OCI-LY3 (cell line): ENCODE results near the gene PHACTR3.
"Not testable (repeated sequence)": the region's sequence is repeated elsewhere in the genome, so short reads cannot be mapped to it uniquely, and the experiment has no call there.

Experiments used
- H2AFZ ChIP-seq: fragments of 200-600, 300-600 bp; shearing (Covaris generic); 2 replicates; pipeline ENCODE4 v1.6.0; 2014; ENCODE audit warnings: antibody characterized with exemption, low read depth, low read length
- H3K27ac ChIP-seq: fragments of 200-600, 300-600 bp; sonication (generic); 2 replicates; pipeline ENCODE4 v1.5.1; 2014; ENCODE audit warnings: mild to moderate bottlenecking, low read length, moderate library complexity, mixed read lengths
- H3K27me3 ChIP-seq: fragments of 200-600, 300-600 bp; sonication (generic); 2 replicates; pipeline ENCODE4 v1.6.1; 2014; ENCODE audit warnings: low read depth, low read length, mixed read lengths
- H3K36me3 ChIP-seq: fragments of 200-600, 300-600 bp; sonication (generic); replicated peaks from 2 replicates; pipeline ENCODE3; 2014; ENCODE audit warnings: low read depth, low read length, mixed read lengths
- H3K4me1 ChIP-seq: fragments of 300-600, 200-600 bp; sonication (generic); 2 replicates; pipeline ENCODE4 v1.6.1; 2014; ENCODE audit warnings: low read length, mixed read lengths
- H3K4me2 ChIP-seq: fragments of 200-600, 300-600 bp; sonication (generic); 2 replicates; pipeline ENCODE4 v1.6.1; 2014; ENCODE audit warnings: low read length, mixed read lengths
- H3K4me3 ChIP-seq: fragments of 300-600, 200-600 bp; sonication (generic); 2 replicates; pipeline ENCODE4 v1.5.1; 2014; ENCODE audit warnings: antibody characterized with exemption, mild to moderate bottlenecking, low read length, moderate library complexity
- H3K79me2 ChIP-seq: fragments of 300-600, 200-600 bp; shearing (Covaris generic); 2 replicates; pipeline ENCODE4 v1.6.1; 2014; ENCODE audit warnings: mild to moderate bottlenecking, low read length, mixed read lengths
- H3K9ac ChIP-seq: fragments of 300-600, 200-600 bp; shearing (Covaris generic); 2 replicates; pipeline ENCODE4 v1.6.0; 2014; ENCODE audit warnings: mild to moderate bottlenecking, low read length, moderate library complexity
- H3K9me3 ChIP-seq: fragments of 200-600, 300-600 bp; shearing (Covaris generic); 2 replicates; pipeline ENCODE4 v1.6.1; 2014; ENCODE audit warnings: low read length, mixed read lengths; ENCODE audit not compliant: insufficient read depth
- H4K20me1 ChIP-seq: fragments of 200-600, 300-600 bp; sonication (generic); 2 replicates; pipeline ENCODE4 v1.6.1; 2016; ENCODE audit warnings: low read length, mixed read lengths; ENCODE audit not compliant: insufficient read depth
- CTCF ChIP-seq: fragments of 200-600, 300-600 bp; sonication (generic); IDR thresholded peaks from 2 replicates; pipeline ENCODE4 v1.5.1; 2014; ENCODE audit warnings: antibody characterized with exemption, low read length, low read depth
- EZH2phosphoT487 ChIP-seq: fragments of 200-600 bp; shearing (Covaris generic); IDR thresholded peaks from 2 replicates; pipeline ENCODE4 v1.6.1; 2018; ENCODE audit warnings: antibody characterized with exemption, mixed run types, low read depth

PHACTR3 gene

GRCh38 chr20:59618131-59618530 lies 13.8 kb downstream of the PHACTR3 start:
- Histone ChIP-seq H2AFZ (no peak overlapping the region), H3K79me2 (no peaks in the 10 kb centered on the region), H3K4me3 (no peak overlapping the region), H3K4me1 (no peaks in the 10 kb centered on the region), H3K27me3 (peaks cover 59% of the 10 kb centered on the region), H3K4me2 (no peak overlapping the region), H3K36me3 (no peaks in the 10 kb centered on the region), H4K20me1 (no peaks in the 10 kb centered on the region), H3K27ac (no peak overlapping the region), H3K9ac (no peak overlapping the region), H3K9me3 (no peaks in the 10 kb centered on the region)
- TF ChIP-seq CTCF: no peak

GRCh38 chr20:59618585-59618984 lies 14.2 kb downstream of the PHACTR3 start:
- not testable (repeated sequence) for H3K9me3 ChIP-seq, H3K27ac ChIP-seq, H4K20me1 ChIP-seq, H3K36me3 ChIP-seq, H3K79me2 ChIP-seq, H3K4me1 ChIP-seq, H3K4me2 ChIP-seq, H3K9ac ChIP-seq, H3K4me3 ChIP-seq, H2AFZ ChIP-seq
- peaks cover 58% of the 10 kb centered on the region for H3K27me3 ChIP-seq

GRCh38 chr20:59620860-59621505 lies 16.6 kb downstream of the PHACTR3 start:
- Histone ChIP-seq H3K27ac (no peak overlapping the region), H3K4me2 (no peak overlapping the region), H3K27me3 (peaks cover 35% of the 10 kb centered on the region), H3K36me3 (no peaks in the 10 kb centered on the region), H2AFZ (no peak overlapping the region), H3K4me3 (no peak overlapping the region), H4K20me1 (no peaks in the 10 kb centered on the region), H3K79me2 (no peaks in the 10 kb centered on the region), H3K9me3 (no peaks in the 10 kb centered on the region), H3K4me1 (no peaks in the 10 kb centered on the region), H3K9ac (no peak overlapping the region)
- TF ChIP-seq EZH2phosphoT487 (no peak), CTCF (no peak)

GRCh38 chr20:59622496-59622895 lies 18.2 kb downstream of the PHACTR3 start:
- H3K27ac ChIP-seq: no peak overlapping the region
- H3K4me1 ChIP-seq: no peaks in the 10 kb centered on the region
- H3K4me2 ChIP-seq: no peak overlapping the region
- no peaks in the 10 kb centered on the region for H3K79me2 ChIP-seq
- no peak overlapping the region for H2AFZ ChIP-seq
- H3K9ac ChIP-seq: no peak overlapping the region
- TF ChIP-seq CTCF: no peak
- TF ChIP-seq EZH2phosphoT487: no peak
- H3K36me3 ChIP-seq: no peaks in the 10 kb centered on the region
- H4K20me1 ChIP-seq: no peaks in the 10 kb centered on the region
- H3K27me3 ChIP-seq: peaks cover 23% of the 10 kb centered on the region
- no peaks in the 10 kb centered on the region for H3K9me3 ChIP-seq
- H3K4me3 ChIP-seq: no peak overlapping the region

- no peaks in the 10 kb centered on the region for H3K4me1 ChIP-seq
- no peak overlapping the region for H3K4me3 ChIP-seq
- no peaks in the 10 kb centered on the region for H3K9me3 ChIP-seq
- H3K27ac ChIP-seq: no peak overlapping the region
- no peaks in the 10 kb centered on the region for H3K36me3 ChIP-seq
- H3K79me2 ChIP-seq: no peaks in the 10 kb centered on the region
- H3K9ac ChIP-seq: no peak overlapping the region
- no peak for TF ChIP-seq EZH2phosphoT487
- TF ChIP-seq CTCF: no peak
- no peak overlapping the region for H3K4me2 ChIP-seq
- peaks cover 19% of the 10 kb centered on the region for H3K27me3 ChIP-seq
- no peak overlapping the region for H2AFZ ChIP-seq
- no peaks in the 10 kb centered on the region for H4K20me1 ChIP-seq
These were observed 18.8 kb downstream of the PHACTR3 start for GRCh38 chr20:59623133-59623532.
